KMS-11 (cell line): ENCODE results near the gene CCR3.
A peak's percentile ranks its signal among the peaks of the same experiment; 100 is the strongest.

ENCODE experiments used
- H2AFZ ChIP-seq: fragments of 200-600 bp; sonication (generic); 2 replicates; pipeline ENCODE4 v1.6.1; 2016; ENCODE audit warnings: antibody characterized with exemption, mixed run types, low read depth
- H3K27ac ChIP-seq: fragments of 200-600 bp; sonication (generic); 2 replicates; pipeline ENCODE4 v1.6.1; 2016; ENCODE audit warnings: mild to moderate bottlenecking, mixed run types
- H3K27me3 ChIP-seq: fragments of 200-600 bp; sonication (generic); 2 replicates; pipeline ENCODE4 v1.6.1; 2017; ENCODE audit warnings: mild to moderate bottlenecking, low read depth, mixed run types, moderate library complexity; ENCODE audit not compliant: insufficient read depth
- H3K36me3 ChIP-seq: fragments of 200-600 bp; sonication (generic); 2 replicates; pipeline ENCODE4 v1.6.1; 2017; ENCODE audit warnings: mild to moderate bottlenecking, mixed run types; ENCODE audit not compliant: insufficient read depth
- H3K4me1 ChIP-seq: fragments of 200-600 bp; sonication (generic); 2 replicates; pipeline ENCODE4 v1.6.1; 2016; ENCODE audit warnings: mild to moderate bottlenecking, low read depth, mixed run types; ENCODE audit not compliant: poor library complexity, severe bottlenecking
- H3K4me2 ChIP-seq: fragments of 200-600 bp; sonication (generic); 2 replicates; pipeline ENCODE4 v1.7.0; 2016; ENCODE audit warnings: mild to moderate bottlenecking, mixed run types
- H3K4me3 ChIP-seq: fragments of 200-600 bp; sonication (generic); IDR thresholded peaks from 2 replicates; pipeline ENCODE4 v1.6.1; 2017; ENCODE audit warnings: low read depth, low read length, mixed read lengths; ENCODE audit not compliant: insufficient read depth
- H3K79me2 ChIP-seq: fragments of 200-600 bp; sonication (generic); 2 replicates; pipeline ENCODE4 v1.6.1; 2016; ENCODE audit warnings: low read depth, mixed run types; ENCODE audit not compliant: insufficient read depth
- H3K9ac ChIP-seq: fragments of 200-600 bp; sonication (generic); 2 replicates; pipeline ENCODE4 v1.6.1; 2016; ENCODE audit warnings: mild to moderate bottlenecking, mixed run types
- H4K20me1 ChIP-seq: fragments of 200-600 bp; sonication (generic); 2 replicates; pipeline ENCODE4 v1.6.1; 2016; ENCODE audit warnings: mild to moderate bottlenecking, mixed run types; ENCODE audit not compliant: insufficient read depth
- CTCF ChIP-seq: fragments of 200-600 bp; sonication (generic); conservative IDR thresholded peaks from 2 replicates; pipeline ENCODE4 v1.6.1; 2017; ENCODE audit warnings: low read depth, mild to moderate bottlenecking, antibody characterized with exemption, low read length, moderate library complexity, mixed read lengths

CCR3 gene

GRCh38 chr3:46213201-46213600 lies 29.1 kb upstream of the CCR3 start:
- peaks cover 56% of the 10 kb centered on the region for H3K4me1 ChIP-seq
- no peak overlapping the region for H3K4me3 ChIP-seq
- no peaks in the 10 kb centered on the region for H3K79me2 ChIP-seq
- no peak overlapping the region for H3K27ac ChIP-seq
- no peak overlapping the region for H3K9ac ChIP-seq
- H3K4me2 ChIP-seq = peak overlapping the region; percentile 39
- no peaks in the 10 kb centered on the region for H3K36me3 ChIP-seq
- no peak for TF ChIP-seq CTCF
- H2AFZ ChIP-seq = peak overlapping the region; percentile 4; the same call in 1 of the 2 replicates
- H3K27me3 ChIP-seq = no peaks in the 10 kb centered on the region
- H4K20me1 ChIP-seq = no peaks in the 10 kb centered on the region

- Histone ChIP-seq H3K9ac (no peak overlapping the region), H3K4me3 (no peak overlapping the region), H3K79me2 (no peaks in the 10 kb centered on the region), H3K4me2 (no peak overlapping the region), H2AFZ (peak overlapping the region; percentile 30; the same call in 1 of the 2 replicates), H3K36me3 (no peaks in the 10 kb centered on the region), H3K27me3 (no peaks in the 10 kb centered on the region), H3K4me1 (peaks cover 40% of the 10 kb centered on the region), H3K27ac (no peak overlapping the region), H4K20me1 (no peaks in the 10 kb centered on the region)
- peak; percentile 59 for TF ChIP-seq CTCF
Observed at GRCh38 chr3:46214751-46215352, 27.4 kb upstream of the CCR3 start.

GRCh38 chr3:46215810-46216414 lies 26.3 kb upstream of the CCR3 start:
- Histone ChIP-seq H3K4me2 (no peak overlapping the region), H3K4me1 (peaks cover 35% of the 10 kb centered on the region), H4K20me1 (no peaks in the 10 kb centered on the region), H3K79me2 (no peaks in the 10 kb centered on the region), H3K27ac (no peak overlapping the region), H3K27me3 (no peaks in the 10 kb centered on the region), H2AFZ (no peak overlapping the region), H3K4me3 (no peak overlapping the region), H3K36me3 (no peaks in the 10 kb centered on the region), H3K9ac (no peak overlapping the region)
- no peak for TF ChIP-seq CTCF

GRCh38 chr3:46218196-46218709 lies 24.0 kb upstream of the CCR3 start:
- Histone ChIP-seq H4K20me1 (no peaks in the 10 kb centered on the region), H3K9ac (no peak overlapping the region), H3K27ac (no peak overlapping the region), H3K4me1 (peaks cover 26% of the 10 kb centered on the region), H3K36me3 (no peaks in the 10 kb centered on the region), H3K27me3 (no peaks in the 10 kb centered on the region), H2AFZ (no peak overlapping the region), H3K79me2 (no peaks in the 10 kb centered on the region), H3K4me2 (no peak overlapping the region), H3K4me3 (no peak overlapping the region)
- no peak for TF ChIP-seq CTCF
